ENCODE results near the gene COQ5. TPM values are rescaled to one million over a fixed set of nuclear protein-coding genes. Genes with fewer than 3 reads are reported as not detected.

COQ5 gene
- total RNA-seq, 3 donors from 2014 or later (not counting 1 experiment from before 2014, with no cell fraction given), result 11.4 to 17.1 (median 14.6) TPM

GRCh38 chr12:120467439-120467838 lies 61.5 kb downstream of the COQ5 start:
- Mint-ChIP-seq H3K27ac (peak overlapping the region; percentile 91 to 97), H3K27me3 (ENCODE audit: low read depth in 2 of 2) (no peaks in the 10 kb centered on the region), H3K4me1 (peaks cover 58 to 68% of the 10 kb centered on the region in 2 donors), H3K4me3 (peak overlapping the region; percentile 95), H3K36me3 (peaks cover 14% of the 10 kb centered on the region), H3K9me3 (no peaks in the 10 kb centered on the region)
- Histone ChIP-seq H3K4me3 (ENCODE audit: low read length) (no peak overlapping the region), H3K9me3 (ENCODE audit: control insufficient read depth, insufficient read depth, low read length) (no peaks in the 10 kb centered on the region), H3K27ac (ENCODE audit: low read length) (no peak overlapping the region), H3K27me3 (ENCODE audit: control insufficient read depth, insufficient read depth, low read length) (no peaks in the 10 kb centered on the region), H3K4me1 (ENCODE audit: control insufficient read depth, insufficient read depth, low read length) (peaks cover 41% of the 10 kb centered on the region), H3K36me3 (ENCODE audit: control insufficient read depth, insufficient read depth, low read length) (peaks cover 42% of the 10 kb centered on the region)
- DNase-seq, result no peak
- TF ChIP-seq CTCF (IDR thresholded peaks at IDR 0.05), result no peak
- no peak for ATAC-seq
- intact Hi-C loops (cut with micrococcal nuclease), result no loop called here
- WGBS (ENCODE audit: insufficient coverage), result 96% methylated on average over 6 of the region's 6 CpGs

GRCh38 chr12:120466560-120467315 lies 62.2 kb downstream of the COQ5 start:
- peak overlapping the region; percentile 76 to 91 for H3K27ac Mint-ChIP-seq
- Histone ChIP-seq H3K4me3 (ENCODE audit: low read length) (no peak overlapping the region), H3K36me3 (ENCODE audit: control insufficient read depth, insufficient read depth, low read length) (peaks cover 49% of the 10 kb centered on the region), H3K27me3 (ENCODE audit: control insufficient read depth, insufficient read depth, low read length) (no peaks in the 10 kb centered on the region), H3K9me3 (ENCODE audit: control insufficient read depth, insufficient read depth, low read length) (no peaks in the 10 kb centered on the region), H3K4me1 (ENCODE audit: control insufficient read depth, insufficient read depth, low read length) (peaks cover 40% of the 10 kb centered on the region), H3K27ac (ENCODE audit: low read length) (no peak overlapping the region)
- ATAC-seq (no peak), DNase-seq (peak in 1 of 2 donors; percentile 71)
- peaks cover 14% of the 10 kb centered on the region for H3K36me3 Mint-ChIP-seq
- H3K9me3 Mint-ChIP-seq, result no peaks in the 10 kb centered on the region
- WGBS (ENCODE audit: insufficient coverage), result 73% methylated on average over 8 of the region's 8 CpGs
- no peaks in the 10 kb centered on the region for H3K27me3 Mint-ChIP-seq (ENCODE audit: low read depth in 2 of 2)
- H3K4me1 Mint-ChIP-seq, result peaks cover 51 to 61% of the 10 kb centered on the region in 2 donors
- peak; percentile 53 for TF ChIP-seq CTCF (IDR thresholded peaks at IDR 0.05)
- H3K4me3 Mint-ChIP-seq, result peak overlapping the region; percentile 35
- intact Hi-C loops (cut with micrococcal nuclease), result loop anchor here (1.0 kb wide), 1 partner anchor 27 kb away; no protein-coding TSS in a partner anchor

- intact Hi-C loops (cut with micrococcal nuclease), result loop anchor here (1.0 kb wide), 1 partner anchor 26 kb away; no protein-coding TSS in a partner anchor
- H3K4me3 Mint-ChIP-seq, result no peak overlapping the region
- peaks cover 58% of the 10 kb centered on the region for H3K36me3 ChIP-seq (ENCODE audit: control insufficient read depth, insufficient read depth, low read length)
- no peak overlapping the region for H3K27ac ChIP-seq (ENCODE audit: low read length)
- no peaks in the 10 kb centered on the region for H3K27me3 ChIP-seq (ENCODE audit: control insufficient read depth, insufficient read depth, low read length)
- H3K9me3 ChIP-seq (ENCODE audit: control insufficient read depth, insufficient read depth, low read length), result no peaks in the 10 kb centered on the region
- H3K4me3 ChIP-seq (ENCODE audit: low read length), result no peak overlapping the region
- no peak for ATAC-seq
- H3K36me3 Mint-ChIP-seq, result peaks cover 14% of the 10 kb centered on the region
- H3K27ac Mint-ChIP-seq, result peak overlapping the region; percentile 76 to 91
- 49% methylated on average over 2 of the region's 5 CpGs for WGBS (ENCODE audit: insufficient coverage)
- no peaks in the 10 kb centered on the region for H3K27me3 Mint-ChIP-seq (ENCODE audit: low read depth in 2 of 2)
- peaks cover 32% of the 10 kb centered on the region for H3K4me1 ChIP-seq (ENCODE audit: control insufficient read depth, insufficient read depth, low read length)
- H3K4me1 Mint-ChIP-seq, result peaks cover 45 to 55% of the 10 kb centered on the region in 2 donors
- no peak for DNase-seq
- H3K9me3 Mint-ChIP-seq, result no peaks in the 10 kb centered on the region
- no peak for TF ChIP-seq CTCF (IDR thresholded peaks at IDR 0.05)
These were observed 63.2 kb downstream of the COQ5 start for GRCh38 chr12:120465756-120466155.

All from natural killer cell (primary cell).